ENCODE measurements around the gene TMEM120A.

DNA sequence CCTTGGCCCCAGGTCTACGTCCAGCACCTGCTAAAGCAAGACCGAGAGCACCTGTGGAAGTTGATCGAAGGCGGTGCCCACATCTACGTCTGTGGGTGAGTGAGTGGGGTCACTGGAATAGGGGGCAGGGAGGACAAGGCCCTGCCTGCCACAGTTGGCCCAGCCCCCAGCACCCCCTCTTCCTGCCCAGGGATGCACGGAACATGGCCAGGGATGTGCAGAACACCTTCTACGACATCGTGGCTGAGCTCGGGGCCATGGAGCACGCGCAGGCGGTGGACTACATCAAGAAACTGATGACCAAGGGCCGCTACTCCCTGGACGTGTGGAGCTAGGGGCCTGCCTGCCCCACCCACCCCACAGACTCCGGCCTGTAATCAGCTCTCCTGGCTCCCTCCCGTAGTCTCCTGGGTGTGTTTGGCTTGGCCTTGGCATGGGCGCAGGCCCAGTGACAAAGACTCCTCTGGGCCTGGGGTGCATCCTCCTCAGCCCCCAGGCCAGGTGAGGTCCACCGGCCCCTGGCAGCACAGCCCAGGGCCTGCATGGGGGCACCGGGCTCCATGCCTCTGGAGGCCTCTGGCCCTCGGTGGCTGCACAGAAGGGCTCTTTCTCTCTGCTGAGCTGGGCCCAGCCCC, 8.1 kb downstream of the TMEM120A start:
- TF ChIP-seq, protein P1, sequence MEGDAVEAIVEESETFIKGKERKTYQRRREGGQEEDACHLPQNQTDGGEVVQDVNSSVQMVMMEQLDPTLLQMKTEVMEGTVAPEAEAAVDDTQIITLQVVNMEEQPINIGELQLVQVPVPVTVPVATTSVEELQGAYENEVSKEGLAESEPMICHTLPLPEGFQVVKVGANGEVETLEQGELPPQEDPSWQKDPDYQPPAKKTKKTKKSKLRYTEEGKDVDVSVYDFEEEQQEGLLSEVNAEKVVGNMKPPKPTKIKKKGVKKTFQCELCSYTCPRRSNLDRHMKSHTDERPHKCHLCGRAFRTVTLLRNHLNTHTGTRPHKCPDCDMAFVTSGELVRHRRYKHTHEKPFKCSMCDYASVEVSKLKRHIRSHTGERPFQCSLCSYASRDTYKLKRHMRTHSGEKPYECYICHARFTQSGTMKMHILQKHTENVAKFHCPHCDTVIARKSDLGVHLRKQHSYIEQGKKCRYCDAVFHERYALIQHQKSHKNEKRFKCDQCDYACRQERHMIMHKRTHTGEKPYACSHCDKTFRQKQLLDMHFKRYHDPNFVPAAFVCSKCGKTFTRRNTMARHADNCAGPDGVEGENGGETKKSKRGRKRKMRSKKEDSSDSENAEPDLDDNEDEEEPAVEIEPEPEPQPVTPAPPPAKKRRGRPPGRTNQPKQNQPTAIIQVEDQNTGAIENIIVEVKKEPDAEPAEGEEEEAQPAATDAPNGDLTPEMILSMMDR (IDR thresholded peaks at IDR 0.05) = no peak
- TF ChIP-seq POLR2A (IDR thresholded peaks at IDR 0.05) (no peak), EP300 (IDR thresholded peaks at IDR 0.05) (no peak)

Data from ovary (tissue), 3 donors.